Vagina (tissue), 2 donors: Measurements from ENCODE around the gene SLC1A4. TPM values are rescaled to one million over a fixed set of nuclear protein-coding genes. Genes with fewer than 3 reads are reported as not detected.

Experiments
- DNase-seq, 2 donors: peaks; one replicate each; pipeline ENCODE4 v3.0.0-alpha.2; 2017; ENCODE audit errors: extremely low spot score in 2 of 2
- H3K27ac ChIP-seq: fragments of 200-600 bp; sonication (generic); one replicate; pipeline ENCODE4 v1.5.1; 2019
- H3K27me3 ChIP-seq: fragments of 200-600 bp; sonication (generic); one replicate; pipeline ENCODE4 v1.5.1; 2019
- H3K36me3 ChIP-seq, 2 donors: fragments of 200-600 bp; sonication (generic); one replicate each; pipeline ENCODE4 v1.5.1; 2017 to 2019
- H3K4me1 ChIP-seq: fragments of 200-600 bp; sonication (generic); one replicate; pipeline ENCODE4 v1.5.1; 2019
- H3K4me3 ChIP-seq, 2 donors: fragments of 200-600 bp; sonication (generic); 1 replicate in 1 of 2; 2 replicates in 1 of 2; pipeline ENCODE4 v1.5.1; 2016 to 2019
- H3K9me3 ChIP-seq: fragments of 200-600 bp; sonication (generic); one replicate; pipeline ENCODE4 v1.5.1; 2019
- CTCF ChIP-seq, 3 experiments: fragments of 450-650 bp in 2 of 3; fragments of 200-600 bp in 1 of 3; sonication (generic) in 1 of 3; IDR thresholded peaks; one replicate each; pipeline ENCODE4 v1.5.1; 2017 to 2019; ENCODE audit warnings: antibody characterized with exemption in 3 of 3, mild to moderate bottlenecking in 2 of 3, moderate library complexity in 2 of 3
- POLR2A ChIP-seq, 2 donors: fragments of 450-650 bp; IDR thresholded peaks; one replicate each; pipeline ENCODE4 v1.6.1; 2017; ENCODE audit warnings: antibody characterized with exemption in 2 of 2, mild to moderate bottlenecking in 2 of 2, moderate library complexity in 2 of 2
- POLR2AphosphoS5 ChIP-seq, 2 donors: sonication (generic); formaldehyde crosslinking; IDR thresholded peaks; one replicate each; pipeline ENCODE4 v1.9.0; 2017; ENCODE audit warnings: antibody characterized with exemption in 2 of 2, mild to moderate bottlenecking in 2 of 2, low read depth in 1 of 2; ENCODE audit not compliant: insufficient read depth in 1 of 2
- intact Hi-C: fragments of 100-400 bp; cut with DNase I; formaldehyde crosslinking; loops from one replicate; pipeline ENCODE4 v1.15.1; 2023
- total RNA-seq: library from RNA; depleted of rRNA; stranded (reverse); fragments of >200 nt; gene quantifications from one replicate; pipeline ENCODE4 v1.2.3, GENCODE V29; 2016

SLC1A4 gene
- total RNA-seq, 1 donor from 2014 or later = 11.5 TPM

DNA sequence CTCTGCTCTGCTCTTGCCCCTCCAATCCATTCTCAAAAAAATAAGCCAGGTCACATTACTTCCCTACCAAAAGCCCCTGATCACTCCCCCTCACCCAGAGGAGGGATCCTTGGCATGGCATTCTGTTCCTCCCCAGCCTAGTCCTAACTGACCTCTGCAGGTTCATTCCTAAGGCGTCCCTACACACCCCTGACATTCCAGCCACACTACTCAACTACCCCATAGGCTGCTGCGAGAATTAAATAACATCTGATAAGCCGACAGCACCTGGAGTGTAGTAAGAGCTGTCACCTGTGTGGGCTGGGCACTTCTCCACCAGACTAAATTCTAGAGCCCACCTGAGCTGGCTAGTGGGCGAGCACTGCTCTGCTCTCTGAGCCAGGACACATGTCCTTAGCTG lies 44.7 kb upstream of the SLC1A4 start:
- Histone ChIP-seq H3K4me1 (peaks cover 58% of the 10 kb centered on the region), H3K27me3 (no peaks in the 10 kb centered on the region), H3K36me3 (no peaks in the 10 kb centered on the region), H3K9me3 (no peaks in the 10 kb centered on the region), H3K4me3 (no peak overlapping the region), H3K27ac (peak overlapping the region; percentile 18)
- intact Hi-C loops = no loop called here
- TF ChIP-seq POLR2A (IDR thresholded peaks at IDR 0.05) (no peak), POLR2AphosphoS5 (IDR thresholded peaks at IDR 0.05; ENCODE audit: insufficient read depth in 1 of 2, low read depth in 1 of 2) (no peak), CTCF (IDR thresholded peaks at IDR 0.05) (no peak)
- DNase-seq = no peak

GRCh38 chr2:64945973-64946768 lies 43.0 kb upstream of the SLC1A4 start:
- Histone ChIP-seq H3K4me1 (peaks cover 70% of the 10 kb centered on the region), H3K9me3 (no peaks in the 10 kb centered on the region), H3K27ac (peak overlapping the region; percentile 9), H3K36me3 (no peaks in the 10 kb centered on the region), H3K4me3 (no peak overlapping the region), H3K27me3 (no peaks in the 10 kb centered on the region)
- intact Hi-C loops = no loop called here
- no peak for TF ChIP-seq POLR2A (IDR thresholded peaks at IDR 0.05)
- TF ChIP-seq CTCF (IDR thresholded peaks at IDR 0.05) = no peak
- no peak for TF ChIP-seq POLR2AphosphoS5 (IDR thresholded peaks at IDR 0.05; ENCODE audit: insufficient read depth in 1 of 2, low read depth in 1 of 2)
- DNase-seq = no peak

GRCh38 chr2:64946769-64947247 lies 42.4 kb upstream of the SLC1A4 start:
- Histone ChIP-seq H3K4me1 (peaks cover 76% of the 10 kb centered on the region), H3K9me3 (no peaks in the 10 kb centered on the region), H3K4me3 (no peak overlapping the region), H3K27me3 (no peaks in the 10 kb centered on the region), H3K27ac (peak overlapping the region; percentile 9), H3K36me3 (no peaks in the 10 kb centered on the region)
- intact Hi-C loops = no loop called here
- TF ChIP-seq POLR2A (IDR thresholded peaks at IDR 0.05) (no peak), POLR2AphosphoS5 (IDR thresholded peaks at IDR 0.05; ENCODE audit: insufficient read depth in 1 of 2, low read depth in 1 of 2) (no peak), CTCF (IDR thresholded peaks at IDR 0.05) (no peak)
- DNase-seq = no peak

GRCh38 chr2:64947885-64948284 lies 41.3 kb upstream of the SLC1A4 start:
- DNase-seq = no peak
- Histone ChIP-seq H3K36me3 (no peaks in the 10 kb centered on the region), H3K27me3 (no peaks in the 10 kb centered on the region), H3K9me3 (no peaks in the 10 kb centered on the region), H3K4me3 (no peak overlapping the region), H3K4me1 (peaks cover 73% of the 10 kb centered on the region), H3K27ac (no peak overlapping the region)
- intact Hi-C loops = no loop called here
- no peak for TF ChIP-seq POLR2A (IDR thresholded peaks at IDR 0.05)
- no peak for TF ChIP-seq POLR2AphosphoS5 (IDR thresholded peaks at IDR 0.05; ENCODE audit: insufficient read depth in 1 of 2, low read depth in 1 of 2)
- no peak for TF ChIP-seq CTCF (IDR thresholded peaks at IDR 0.05)
